22Rv1 (cell line): ENCODE measurements around the gene AAK1.

ENCODE experiments used
- CTCF ChIP-seq: fragments of 450-650 bp; IDR thresholded peaks from 2 replicates; pipeline ENCODE4 v1.5.1; 2017; ENCODE audit warnings: mild to moderate bottlenecking
- ZFX ChIP-seq: fragments of 450-650 bp; IDR thresholded peaks from 2 replicates; pipeline ENCODE4 v1.6.1; 2017; ENCODE audit warnings: antibody characterized with exemption, borderline replicate concordance

GRCh38 chr2:69465513-69466456 lies 177.8 kb downstream of the AAK1 start:
- no peak for TF ChIP-seq CTCF
- no peak for TF ChIP-seq ZFX
